AG09309 (cell line): Measurements from ENCODE around the gene DHX30.

Experiments used
- DNase-seq: peaks from one replicate; pipeline ENCODE4 v3.0.0-alpha.2; 2010; ENCODE audit warnings: low read depth
- H3K4me3 ChIP-seq: 2 replicates; pipeline ENCODE4 v1.5.1; 2011; ENCODE audit warnings: mild to moderate bottlenecking, low read depth, low read length, moderate library complexity; ENCODE audit not compliant: control insufficient read depth
- CTCF ChIP-seq: IDR thresholded peaks from 2 replicates; pipeline ENCODE4 v1.5.1; 2011; ENCODE audit warnings: mild to moderate bottlenecking, low read depth, low read length, inconsistent platforms; ENCODE audit not compliant: insufficient read depth, control insufficient read depth; ENCODE audit errors: missing control alignments

Gene DHX30

GRCh38 chr3:47888986-47889757, 86.2 kb downstream of the DHX30 start:
- H3K4me3 ChIP-seq: no peak overlapping the region

GRCh38 chr3:47890126-47890827, 87.3 kb downstream of the DHX30 start:
- TF ChIP-seq CTCF: no peak
- H3K4me3 ChIP-seq: no peak overlapping the region
- no peak for DNase-seq

More at GRCh38 chr3:47888986-47889757, 86.2 kb downstream of the DHX30 start:
- no peak for TF ChIP-seq CTCF
- no peak for DNase-seq

GRCh38 chr3:47890828-47891612, 88.1 kb downstream of the DHX30 start:
- H3K4me3 ChIP-seq: no peak overlapping the region
- no peak for DNase-seq
- no peak for TF ChIP-seq CTCF

- no peak for DNase-seq
- no peak overlapping the region for H3K4me3 ChIP-seq
- no peak for TF ChIP-seq CTCF
These were observed 88.7 kb downstream of the DHX30 start for GRCh38 chr3:47891613-47892005.

GRCh38 chr3:47892286-47893040, 89.5 kb downstream of the DHX30 start:
- no peak for TF ChIP-seq CTCF
- no peak for DNase-seq
- H3K4me3 ChIP-seq: no peak overlapping the region

- DNase-seq: no peak
- H3K4me3 ChIP-seq: no peak overlapping the region
- no peak for TF ChIP-seq CTCF
These were observed 92.3 kb downstream of the DHX30 start for GRCh38 chr3:47895241-47895640.
